Neural cell (in vitro differentiated cells): ENCODE measurements around the gene SPATA2. TPM values are rescaled to one million over a fixed set of nuclear protein-coding genes. Genes with fewer than 3 reads are reported as not detected.

Experiments used
- H2AFZ ChIP-seq: fragments of 200-600, 300-800 bp; sonication (generic), shearing (Covaris generic); 2 replicates; pipeline ENCODE4 v1.6.0; 2014; ENCODE audit warnings: low read depth, mild to moderate bottlenecking, antibody characterized with exemption, low read length, moderate library complexity
- H3F3A ChIP-seq: fragments of 200-600 bp; shearing (Covaris generic); 2 replicates; pipeline ENCODE4 v1.6.1; 2016; ENCODE audit warnings: mild to moderate bottlenecking, moderate library complexity, mixed read lengths, antibody characterized with exemption, low read length; ENCODE audit not compliant: insufficient read depth, poor library complexity, severe bottlenecking
- H3K27ac ChIP-seq: fragments of 200-600, 300-800 bp; sonication (generic), shearing (Covaris generic); 2 replicates; pipeline ENCODE4 v1.5.1; 2014; ENCODE audit warnings: mild to moderate bottlenecking, low read length, moderate library complexity
- H3K27me3 ChIP-seq: fragments of 300-800, 200-600 bp; sonication (generic), shearing (Covaris generic); 2 replicates; pipeline ENCODE4 v1.6.0; 2014; ENCODE audit warnings: mild to moderate bottlenecking, low read depth, low read length, moderate library complexity; ENCODE audit not compliant: insufficient read depth
- H3K36me3 ChIP-seq: fragments of 300-800, 200-600 bp; sonication (generic), shearing (Covaris generic); 2 replicates; pipeline ENCODE4 v1.5.1; 2014; ENCODE audit warnings: mild to moderate bottlenecking, antibody characterized with exemption, low read length, moderate library complexity; ENCODE audit not compliant: insufficient read depth
- H3K4me2 ChIP-seq: fragments of 300-800, 200-600 bp; sonication (generic), shearing (Covaris generic); 2 replicates; pipeline ENCODE4 v1.6.0; 2014; ENCODE audit warnings: mild to moderate bottlenecking, low read length
- H3K4me3 ChIP-seq: fragments of 300-800, 200-600 bp; sonication (generic), shearing (Covaris generic); 2 replicates; pipeline ENCODE4 v1.5.1; 2014; ENCODE audit warnings: mild to moderate bottlenecking, low read length, moderate library complexity
- H3K79me2 ChIP-seq: fragments of 200-600 bp; shearing (Covaris generic); replicated peaks from 2 replicates; pipeline ENCODE4 v1.6.0; 2014; ENCODE audit warnings: mild to moderate bottlenecking, low read length, moderate library complexity; ENCODE audit not compliant: insufficient read depth
- H3K9ac ChIP-seq: fragments of 300-800, 200-600 bp; sonication (generic), shearing (Covaris generic); 2 replicates; pipeline ENCODE4 v1.6.1; 2016; ENCODE audit warnings: mild to moderate bottlenecking, low read length, mixed read lengths
- H3K9me2 ChIP-seq: fragments of 200-600 bp; shearing (Covaris generic); 2 replicates; pipeline ENCODE4 v1.6.1; 2016; ENCODE audit warnings: mild to moderate bottlenecking, low read length, mixed read lengths; ENCODE audit not compliant: insufficient read depth
- H3K9me3 ChIP-seq: fragments of 200-600, 300-800 bp; sonication (generic), shearing (Covaris generic); 2 replicates; pipeline ENCODE4 v1.6.1; 2016; ENCODE audit warnings: mild to moderate bottlenecking, mixed run types, low read length, moderate library complexity, mixed read lengths
- H4K20me1 ChIP-seq: fragments of 200-600 bp; shearing (Covaris generic); 2 replicates; pipeline ENCODE4 v1.6.1; 2016; ENCODE audit warnings: mild to moderate bottlenecking, mixed run types; ENCODE audit not compliant: insufficient read depth
- EP300 ChIP-seq: fragments of 450-650 bp; conservative IDR thresholded peaks from 2 replicates; pipeline ENCODE4 v1.6.1; 2014; ENCODE audit warnings: antibody characterized with exemption, mild to moderate bottlenecking, moderate library complexity; ENCODE audit not compliant: poor library complexity, severe bottlenecking
- EZH2 ChIP-seq: fragments of 200-600, 300-800 bp; shearing (Covaris generic), sonication (generic); IDR thresholded peaks from 2 replicates; pipeline ENCODE4 v1.6.1; 2014; ENCODE audit warnings: antibody characterized with exemption, low read length, borderline replicate concordance, mild to moderate bottlenecking; ENCODE audit not compliant: insufficient read depth, poor library complexity, severe bottlenecking
- MXI1 ChIP-seq: fragments of 450-650 bp; conservative IDR thresholded peaks from 2 replicates; pipeline ENCODE4 v1.6.1; 2014; ENCODE audit warnings: antibody characterized with exemption, mild to moderate bottlenecking; ENCODE audit not compliant: poor library complexity, severe bottlenecking
- POLR2AphosphoS5 ChIP-seq: IDR thresholded peaks from 2 replicates; pipeline ENCODE4 v1.6.1; 2012
- RAD21 ChIP-seq: fragments of 450-650 bp; conservative IDR thresholded peaks from 2 replicates; pipeline ENCODE4 v1.6.1; 2014; ENCODE audit warnings: antibody characterized with exemption, mild to moderate bottlenecking, moderate library complexity
- SMC3 ChIP-seq: fragments of 450-650 bp; conservative IDR thresholded peaks from 2 replicates; pipeline ENCODE4 v1.6.1; 2014; ENCODE audit warnings: antibody characterized with exemption, mild to moderate bottlenecking, moderate library complexity; ENCODE audit not compliant: poor library complexity
- TAF1 ChIP-seq: IDR thresholded peaks from 2 replicates; pipeline ENCODE4 v1.6.1; 2012; ENCODE audit warnings: low read depth
- polyA plus RNA-seq: library from polyadenylated mRNA; depleted of rRNA; stranded (reverse); fragments of >200 nt; gene quantifications from 2 replicates; pipeline ENCODE4 v1.2.3, GENCODE V29; 2014
- TF ChIP-seq, protein P1 (sequence below): fragments of 450-650 bp; IDR thresholded peaks from 2 replicates; pipeline ENCODE4 v1.5.1; 2014; ENCODE audit warnings: antibody characterized with exemption, mild to moderate bottlenecking, moderate library complexity; ENCODE audit not compliant: poor library complexity, severe bottlenecking
- TF ChIP-seq, protein P2 (sequence below): IDR thresholded peaks from 2 replicates; pipeline ENCODE4 v1.6.1; 2012; ENCODE audit warnings: borderline replicate concordance

SPATA2 gene
- polyA plus RNA-seq, 1 donor from 2014 or later = 1.7 TPM

- no peak for TF ChIP-seq TAF1
- no peak for TF ChIP-seq RAD21
These were observed 28.6 kb downstream of the SPATA2 start (continued) for GRCh38 chr20:49886571-49887213.

- no peak overlapping the region for H3K27ac ChIP-seq
- H2AFZ ChIP-seq = no peak overlapping the region
- no peaks in the 10 kb centered on the region for H3K9me2 ChIP-seq
- H3K9ac ChIP-seq = no peak overlapping the region
- H3K27me3 ChIP-seq = no peaks in the 10 kb centered on the region
- no peaks in the 10 kb centered on the region for H3K79me2 ChIP-seq
- no peak overlapping the region for H3K4me2 ChIP-seq
- H4K20me1 ChIP-seq = no peaks in the 10 kb centered on the region
- no peaks in the 10 kb centered on the region for H3F3A ChIP-seq
- peaks cover 4% of the 10 kb centered on the region for H3K36me3 ChIP-seq
- H3K9me3 ChIP-seq = no peaks in the 10 kb centered on the region
- no peak for TF ChIP-seq POLR2AphosphoS5
- no peak for TF ChIP-seq MXI1
- no peak for TF ChIP-seq EP300
- no peak for TF ChIP-seq SMC3
- no peak for TF ChIP-seq RAD21
- TF ChIP-seq, protein P1, sequence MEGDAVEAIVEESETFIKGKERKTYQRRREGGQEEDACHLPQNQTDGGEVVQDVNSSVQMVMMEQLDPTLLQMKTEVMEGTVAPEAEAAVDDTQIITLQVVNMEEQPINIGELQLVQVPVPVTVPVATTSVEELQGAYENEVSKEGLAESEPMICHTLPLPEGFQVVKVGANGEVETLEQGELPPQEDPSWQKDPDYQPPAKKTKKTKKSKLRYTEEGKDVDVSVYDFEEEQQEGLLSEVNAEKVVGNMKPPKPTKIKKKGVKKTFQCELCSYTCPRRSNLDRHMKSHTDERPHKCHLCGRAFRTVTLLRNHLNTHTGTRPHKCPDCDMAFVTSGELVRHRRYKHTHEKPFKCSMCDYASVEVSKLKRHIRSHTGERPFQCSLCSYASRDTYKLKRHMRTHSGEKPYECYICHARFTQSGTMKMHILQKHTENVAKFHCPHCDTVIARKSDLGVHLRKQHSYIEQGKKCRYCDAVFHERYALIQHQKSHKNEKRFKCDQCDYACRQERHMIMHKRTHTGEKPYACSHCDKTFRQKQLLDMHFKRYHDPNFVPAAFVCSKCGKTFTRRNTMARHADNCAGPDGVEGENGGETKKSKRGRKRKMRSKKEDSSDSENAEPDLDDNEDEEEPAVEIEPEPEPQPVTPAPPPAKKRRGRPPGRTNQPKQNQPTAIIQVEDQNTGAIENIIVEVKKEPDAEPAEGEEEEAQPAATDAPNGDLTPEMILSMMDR = no peak
- TF ChIP-seq, protein P2, sequence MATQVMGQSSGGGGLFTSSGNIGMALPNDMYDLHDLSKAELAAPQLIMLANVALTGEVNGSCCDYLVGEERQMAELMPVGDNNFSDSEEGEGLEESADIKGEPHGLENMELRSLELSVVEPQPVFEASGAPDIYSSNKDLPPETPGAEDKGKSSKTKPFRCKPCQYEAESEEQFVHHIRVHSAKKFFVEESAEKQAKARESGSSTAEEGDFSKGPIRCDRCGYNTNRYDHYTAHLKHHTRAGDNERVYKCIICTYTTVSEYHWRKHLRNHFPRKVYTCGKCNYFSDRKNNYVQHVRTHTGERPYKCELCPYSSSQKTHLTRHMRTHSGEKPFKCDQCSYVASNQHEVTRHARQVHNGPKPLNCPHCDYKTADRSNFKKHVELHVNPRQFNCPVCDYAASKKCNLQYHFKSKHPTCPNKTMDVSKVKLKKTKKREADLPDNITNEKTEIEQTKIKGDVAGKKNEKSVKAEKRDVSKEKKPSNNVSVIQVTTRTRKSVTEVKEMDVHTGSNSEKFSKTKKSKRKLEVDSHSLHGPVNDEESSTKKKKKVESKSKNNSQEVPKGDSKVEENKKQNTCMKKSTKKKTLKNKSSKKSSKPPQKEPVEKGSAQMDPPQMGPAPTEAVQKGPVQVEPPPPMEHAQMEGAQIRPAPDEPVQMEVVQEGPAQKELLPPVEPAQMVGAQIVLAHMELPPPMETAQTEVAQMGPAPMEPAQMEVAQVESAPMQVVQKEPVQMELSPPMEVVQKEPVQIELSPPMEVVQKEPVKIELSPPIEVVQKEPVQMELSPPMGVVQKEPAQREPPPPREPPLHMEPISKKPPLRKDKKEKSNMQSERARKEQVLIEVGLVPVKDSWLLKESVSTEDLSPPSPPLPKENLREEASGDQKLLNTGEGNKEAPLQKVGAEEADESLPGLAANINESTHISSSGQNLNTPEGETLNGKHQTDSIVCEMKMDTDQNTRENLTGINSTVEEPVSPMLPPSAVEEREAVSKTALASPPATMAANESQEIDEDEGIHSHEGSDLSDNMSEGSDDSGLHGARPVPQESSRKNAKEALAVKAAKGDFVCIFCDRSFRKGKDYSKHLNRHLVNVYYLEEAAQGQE = no peak
- no peak for TF ChIP-seq EZH2
- TF ChIP-seq TAF1 = no peak
- no peak overlapping the region for H3K4me3 ChIP-seq
These were observed 29.6 kb downstream of the SPATA2 start for GRCh38 chr20:49885558-49886332.

DNA sequence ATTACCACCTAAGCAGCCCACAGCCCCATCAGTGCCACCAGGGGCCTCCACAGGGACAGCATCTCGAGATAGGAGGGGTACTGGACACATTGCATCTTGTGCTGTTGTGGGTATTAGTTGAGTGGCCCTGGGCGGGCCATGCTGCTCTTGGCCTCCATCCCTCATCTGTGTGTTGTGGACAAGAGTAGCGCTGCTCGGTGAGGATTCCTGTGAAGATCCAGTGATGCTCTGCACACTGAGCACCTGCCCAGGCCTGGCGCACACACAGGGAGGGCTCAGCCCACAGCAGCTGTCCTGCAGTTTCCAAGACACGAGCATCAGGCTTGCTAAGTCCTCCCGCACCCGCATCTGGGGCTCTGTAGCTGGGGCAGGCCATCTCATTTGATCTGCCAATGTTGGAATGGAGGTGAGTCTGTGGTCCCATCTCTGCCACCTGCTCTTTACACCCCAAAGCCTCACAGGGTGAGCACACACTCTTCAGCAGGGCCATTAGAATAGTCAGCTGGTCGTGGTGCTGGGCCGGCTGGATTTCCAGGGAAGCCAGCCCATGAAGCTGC lies 32.0 kb downstream of the SPATA2 start:
- Histone ChIP-seq H3K9ac (no peak overlapping the region), H3K27me3 (no peaks in the 10 kb centered on the region), H3K79me2 (no peaks in the 10 kb centered on the region), H3K36me3 (peaks cover 4% of the 10 kb centered on the region), H2AFZ (no peak overlapping the region), H3K27ac (no peak overlapping the region), H4K20me1 (no peaks in the 10 kb centered on the region), H3F3A (no peaks in the 10 kb centered on the region), H3K9me2 (no peaks in the 10 kb centered on the region), H3K4me2 (no peak overlapping the region), H3K4me3 (no peak overlapping the region), H3K9me3 (no peaks in the 10 kb centered on the region)
- TF ChIP-seq, protein P2 = no peak
- no peak for TF ChIP-seq MXI1
- TF ChIP-seq RAD21 = no peak
- TF ChIP-seq SMC3 = no peak
- TF ChIP-seq EP300 = no peak
